HG03108 (cell line): ENCODE data around the gene RNF123.

Experiments used
- ATAC-seq: cut with Tn5 transposase; IDR thresholded peaks from one replicate; pipeline ENCODE4 v1.9.1; 2021; ENCODE audit warnings: moderate library complexity; ENCODE audit not compliant: unreplicated experiment

Gene RNF123

DNA sequence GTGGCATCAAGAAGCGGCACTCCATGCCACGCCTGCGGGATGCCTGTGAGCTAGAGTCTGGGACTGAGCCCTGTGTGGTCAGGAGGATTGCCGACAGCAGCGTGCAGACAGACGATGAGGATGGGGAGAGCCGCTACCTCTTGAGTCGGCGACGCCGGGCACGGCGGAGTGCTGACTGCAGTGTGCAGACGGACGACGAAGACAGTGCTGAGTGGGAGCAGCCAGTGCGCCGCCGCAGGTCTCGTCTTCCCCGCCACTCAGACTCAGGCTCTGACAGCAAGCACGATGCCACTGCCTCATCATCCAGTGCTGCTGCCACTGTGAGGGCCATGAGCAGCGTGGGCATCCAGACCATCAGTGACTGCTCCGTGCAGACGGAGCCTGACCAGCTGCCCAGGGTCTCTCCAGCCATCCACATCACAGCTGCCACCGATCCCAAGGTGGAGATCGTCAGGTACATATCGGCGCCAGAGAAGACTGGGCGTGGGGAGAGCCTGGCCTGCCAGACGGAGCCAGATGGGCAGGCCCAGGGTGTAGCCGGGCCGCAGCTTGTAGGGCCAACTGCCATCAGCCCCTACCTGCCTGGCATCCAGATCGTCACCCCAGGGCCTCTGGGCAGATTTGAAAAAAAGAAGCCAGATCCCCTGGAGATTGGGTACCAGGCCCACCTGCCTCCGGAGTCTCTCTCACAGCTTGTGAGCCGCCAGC is 32.0 kb upstream of the RNF123 start:
- ATAC-seq, result no peak

DNA sequence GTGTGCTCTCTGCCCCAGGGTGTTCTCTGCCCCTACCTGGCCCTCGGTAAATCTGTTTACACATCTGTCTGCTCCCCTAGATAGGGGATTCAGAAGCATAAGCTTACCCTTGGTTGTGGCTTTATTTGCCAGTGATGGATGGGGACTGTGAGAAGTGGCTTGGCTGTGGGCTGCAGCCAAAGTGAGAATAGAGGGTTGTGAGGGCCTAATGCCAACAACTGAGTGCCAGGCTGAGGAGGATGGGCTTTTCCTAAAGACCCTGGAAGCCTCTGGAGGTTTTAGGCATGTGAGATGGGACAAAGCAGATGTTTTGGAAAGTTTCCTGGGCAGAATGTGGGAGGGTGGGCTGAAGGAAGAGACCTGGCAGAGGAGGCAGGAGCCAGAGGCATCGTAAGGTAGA is 30.6 kb upstream of the RNF123 start:
- no peak for ATAC-seq

GRCh38 chr3:49659756-49660155 is 29.6 kb upstream of the RNF123 start:
- ATAC-seq, result no peak

DNA sequence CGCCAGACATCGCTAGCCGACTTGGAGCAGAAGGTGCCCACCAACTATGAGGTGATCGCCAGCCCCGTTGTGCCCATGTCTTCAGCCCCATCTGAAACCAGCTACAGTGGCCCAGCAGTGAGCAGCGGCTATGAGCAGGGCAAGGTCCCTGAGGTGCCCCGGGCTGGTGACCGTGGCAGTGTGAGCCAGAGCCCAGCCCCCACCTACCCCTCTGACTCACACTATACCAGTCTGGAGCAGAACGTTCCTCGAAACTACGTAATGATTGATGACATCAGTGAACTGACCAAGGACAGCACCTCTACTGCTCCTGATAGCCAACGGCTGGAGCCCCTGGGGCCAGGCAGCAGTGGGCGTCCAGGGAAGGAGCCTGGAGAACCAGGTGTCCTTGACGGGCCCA is 28.1 kb upstream of the RNF123 start:
- no peak for ATAC-seq

GRCh38 chr3:49662021-49662420 is 27.3 kb upstream of the RNF123 start:
- ATAC-seq, result no peak

GRCh38 chr3:49662720-49663413 is 26.5 kb upstream of the RNF123 start:
- ATAC-seq, result no peak

GRCh38 chr3:49663831-49664230 is 25.5 kb upstream of the RNF123 start:
- ATAC-seq, result no peak

DNA sequence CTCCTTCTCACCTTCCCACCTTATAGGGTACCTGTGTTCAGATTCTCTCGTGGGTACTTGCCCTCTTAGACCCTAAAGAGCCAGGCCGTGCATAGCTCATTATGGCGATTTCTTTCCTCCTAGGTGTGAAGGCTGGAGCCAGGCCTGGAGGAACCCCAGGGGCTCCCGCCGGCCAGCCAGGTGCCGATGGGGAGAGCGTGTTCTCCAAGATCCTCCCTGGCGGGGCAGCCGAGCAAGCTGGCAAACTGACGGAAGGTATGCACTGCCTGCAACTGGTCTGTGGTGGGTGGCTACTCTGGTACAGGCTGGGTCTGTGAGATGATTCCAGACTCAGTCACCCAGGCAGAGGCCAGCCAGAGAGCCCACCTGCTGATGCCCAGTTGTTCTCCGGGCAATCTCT is 25.1 kb upstream of the RNF123 start:
- no peak for ATAC-seq

DNA sequence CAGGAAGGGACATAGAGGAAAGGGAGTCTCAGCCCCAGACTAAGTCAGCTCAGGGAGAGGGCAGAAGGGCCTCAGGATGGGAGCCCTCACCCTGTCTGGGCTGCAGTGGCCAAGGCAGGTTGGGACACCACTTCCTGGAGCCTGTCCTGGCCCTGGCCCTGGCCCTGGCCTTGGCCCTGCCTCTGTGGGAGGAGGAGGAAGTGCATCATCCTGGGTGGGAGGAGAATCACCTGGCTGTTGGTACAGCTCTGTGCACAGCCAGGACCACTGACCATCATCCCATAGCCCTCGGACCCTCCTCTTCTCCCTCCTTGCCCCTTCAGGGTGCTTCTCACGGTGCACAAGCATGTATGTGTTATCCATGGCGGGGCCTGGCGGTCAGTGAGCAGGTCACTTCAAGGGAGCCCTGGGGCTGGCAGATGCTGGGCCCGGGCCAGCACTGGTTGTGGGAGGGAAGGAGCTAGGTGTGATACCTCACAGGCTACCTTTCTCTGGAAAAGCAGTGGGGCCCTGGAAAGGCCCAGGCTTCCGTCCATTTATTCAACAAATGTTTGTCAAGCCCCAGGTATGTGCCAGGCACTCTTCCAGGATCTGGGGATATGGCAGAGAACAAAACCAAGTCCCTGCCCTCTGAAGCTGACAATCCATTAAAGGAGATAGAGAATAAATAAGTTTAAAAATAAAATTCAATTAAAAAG is 23.4 kb upstream of the RNF123 start:
- no peak for ATAC-seq

DNA sequence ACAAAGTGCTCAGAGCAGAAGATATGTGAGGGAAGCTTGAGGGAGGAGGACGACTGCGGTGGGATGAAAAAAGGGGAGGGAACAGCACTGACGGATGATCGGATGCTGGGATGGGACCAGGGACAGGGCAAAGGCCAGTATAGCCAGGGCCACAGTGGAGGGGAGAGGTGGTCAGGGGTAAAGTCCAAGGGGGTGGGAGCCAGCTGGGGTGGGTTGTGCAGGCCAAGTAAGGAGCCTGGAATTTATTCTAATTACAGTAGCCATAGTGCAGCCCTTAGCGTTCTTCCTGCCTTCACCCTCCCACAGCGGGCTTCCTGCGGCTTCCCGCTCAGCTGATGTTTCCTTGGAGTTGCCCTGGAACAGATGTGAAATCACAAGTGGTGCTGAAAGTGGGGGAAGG is 22.8 kb upstream of the RNF123 start:
- ATAC-seq, result no peak

- ATAC-seq, result no peak
These were observed 21.5 kb upstream of the RNF123 start for GRCh38 chr3:49667701-49668413.

DNA sequence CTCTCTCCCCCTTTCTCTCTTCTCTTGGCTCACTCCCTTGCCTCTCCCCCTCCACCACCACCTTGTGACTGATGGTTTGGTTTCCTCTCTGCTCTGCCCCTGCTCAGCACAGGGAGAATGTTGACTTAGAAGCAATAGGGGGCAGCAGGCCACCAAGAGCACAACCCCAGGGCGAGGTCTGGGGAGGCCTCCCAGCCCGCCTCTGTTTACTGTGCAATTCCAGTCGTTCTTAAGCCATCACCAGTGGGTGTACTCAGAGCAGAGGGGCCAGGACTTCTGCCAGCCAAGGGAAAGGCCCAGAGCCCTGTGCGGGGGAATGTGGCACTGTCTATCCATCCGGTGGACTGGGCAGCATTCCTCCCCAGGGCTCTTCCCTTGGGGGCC is 21.0 kb upstream of the RNF123 start:
- no peak for ATAC-seq

DNA sequence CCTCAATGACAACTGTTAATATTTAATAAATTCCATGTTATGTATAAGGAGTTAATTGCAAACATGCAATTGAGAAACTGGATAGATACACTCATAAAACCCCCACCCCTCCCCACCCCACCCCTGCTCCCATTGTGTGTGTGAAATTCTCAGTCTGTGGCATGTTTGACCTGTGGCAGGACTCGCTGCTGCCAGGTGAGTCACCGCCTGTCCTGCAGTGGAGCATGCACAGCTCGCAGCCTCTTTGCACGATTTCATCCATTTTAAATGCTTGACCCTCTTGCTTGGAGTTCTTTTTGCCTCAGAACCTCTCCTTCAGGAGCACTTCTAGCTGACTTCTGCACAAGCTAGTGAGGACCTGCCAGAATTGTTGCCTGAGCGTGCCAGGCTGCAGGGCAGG is 20.5 kb upstream of the RNF123 start:
- no peak for ATAC-seq

- no peak for ATAC-seq
These were observed 20.0 kb upstream of the RNF123 start for GRCh38 chr3:49669352-49669751.

- no peak for ATAC-seq
These were observed 18.4 kb upstream of the RNF123 start for GRCh38 chr3:49670940-49671290.

- ATAC-seq, result no peak
These were observed 17.8 kb upstream of the RNF123 start for GRCh38 chr3:49671291-49672288.

GRCh38 chr3:49673121-49673714 is 16.1 kb upstream of the RNF123 start:
- no peak for ATAC-seq

DNA sequence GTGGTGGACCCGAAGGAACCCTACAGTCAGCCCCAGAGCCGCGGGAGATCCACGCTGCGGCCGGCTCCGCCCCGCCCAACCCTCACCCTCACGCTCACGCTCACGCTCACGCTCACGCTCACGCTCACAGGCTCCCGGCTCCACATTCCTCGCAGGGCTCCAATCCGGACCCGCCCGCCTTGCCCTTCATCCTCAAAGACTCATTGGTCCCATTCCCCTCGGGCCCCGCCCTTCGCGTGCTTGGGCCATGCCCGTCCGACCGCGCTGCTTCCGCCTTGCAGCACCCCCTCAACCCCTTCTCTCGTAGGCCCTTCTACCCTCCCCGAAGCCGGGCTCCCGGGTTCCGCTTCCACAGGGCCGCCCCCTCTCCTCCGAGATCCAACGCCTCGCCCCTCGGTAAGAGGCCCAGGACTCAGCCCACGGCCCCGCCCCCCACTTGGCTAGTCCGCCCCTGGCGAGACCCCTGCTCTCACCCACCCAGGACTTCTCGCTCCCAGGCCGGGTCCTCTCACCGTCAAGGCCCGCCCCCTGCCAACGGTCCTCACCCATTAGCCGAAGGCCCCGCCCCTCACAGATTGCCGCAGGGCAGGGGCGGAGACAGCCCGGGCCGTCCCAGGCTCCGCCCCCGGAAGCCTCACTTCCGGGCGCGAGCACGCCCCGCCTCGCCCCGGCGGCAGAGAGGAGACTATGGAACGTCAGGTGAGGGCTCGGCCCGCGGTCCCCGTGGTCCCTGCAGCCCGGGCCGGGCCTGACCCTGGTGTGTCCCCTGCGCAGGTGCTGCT is 15.5 kb upstream of the RNF123 start, which contains the start of gene APEH:
TSS of gene APEH (plus strand) at position 637 of the 782 bp plus-strand sequence. CDS start at position 688, 51 bp downstream.
- peak; percentile 80 for ATAC-seq

- ATAC-seq, result peak; percentile 21
These were observed 14.8 kb upstream of the RNF123 start for GRCh38 chr3:49674497-49674983.
